Neural cell (in vitro differentiated cells): ENCODE measurements around the gene SLBP. TPM values are rescaled to one million over a fixed set of nuclear protein-coding genes. Genes with fewer than 3 reads are reported as not detected.

ENCODE experiments used
- H2AFZ ChIP-seq: fragments of 200-600, 300-800 bp; sonication (generic), shearing (Covaris generic); 2 replicates; pipeline ENCODE4 v1.6.0; 2014; ENCODE audit warnings: low read depth, mild to moderate bottlenecking, antibody characterized with exemption, low read length, moderate library complexity
- H3F3A ChIP-seq: fragments of 200-600 bp; shearing (Covaris generic); 2 replicates; pipeline ENCODE4 v1.6.1; 2016; ENCODE audit warnings: mild to moderate bottlenecking, moderate library complexity, mixed read lengths, antibody characterized with exemption, low read length; ENCODE audit not compliant: insufficient read depth, poor library complexity, severe bottlenecking
- H3K27ac ChIP-seq: fragments of 200-600, 300-800 bp; sonication (generic), shearing (Covaris generic); 2 replicates; pipeline ENCODE4 v1.5.1; 2014; ENCODE audit warnings: mild to moderate bottlenecking, low read length, moderate library complexity
- H3K27me3 ChIP-seq: fragments of 300-800, 200-600 bp; sonication (generic), shearing (Covaris generic); 2 replicates; pipeline ENCODE4 v1.6.0; 2014; ENCODE audit warnings: mild to moderate bottlenecking, low read depth, low read length, moderate library complexity; ENCODE audit not compliant: insufficient read depth
- H3K36me3 ChIP-seq: fragments of 300-800, 200-600 bp; sonication (generic), shearing (Covaris generic); 2 replicates; pipeline ENCODE4 v1.5.1; 2014; ENCODE audit warnings: mild to moderate bottlenecking, antibody characterized with exemption, low read length, moderate library complexity; ENCODE audit not compliant: insufficient read depth
- H3K4me2 ChIP-seq: fragments of 300-800, 200-600 bp; sonication (generic), shearing (Covaris generic); 2 replicates; pipeline ENCODE4 v1.6.0; 2014; ENCODE audit warnings: mild to moderate bottlenecking, low read length
- H3K4me3 ChIP-seq: fragments of 300-800, 200-600 bp; sonication (generic), shearing (Covaris generic); 2 replicates; pipeline ENCODE4 v1.5.1; 2014; ENCODE audit warnings: mild to moderate bottlenecking, low read length, moderate library complexity
- H3K79me2 ChIP-seq: fragments of 200-600 bp; shearing (Covaris generic); replicated peaks from 2 replicates; pipeline ENCODE4 v1.6.0; 2014; ENCODE audit warnings: mild to moderate bottlenecking, low read length, moderate library complexity; ENCODE audit not compliant: insufficient read depth
- H3K9ac ChIP-seq: fragments of 300-800, 200-600 bp; sonication (generic), shearing (Covaris generic); 2 replicates; pipeline ENCODE4 v1.6.1; 2016; ENCODE audit warnings: mild to moderate bottlenecking, low read length, mixed read lengths
- H3K9me2 ChIP-seq: fragments of 200-600 bp; shearing (Covaris generic); 2 replicates; pipeline ENCODE4 v1.6.1; 2016; ENCODE audit warnings: mild to moderate bottlenecking, low read length, mixed read lengths; ENCODE audit not compliant: insufficient read depth
- H3K9me3 ChIP-seq: fragments of 200-600, 300-800 bp; sonication (generic), shearing (Covaris generic); 2 replicates; pipeline ENCODE4 v1.6.1; 2016; ENCODE audit warnings: mild to moderate bottlenecking, mixed run types, low read length, moderate library complexity, mixed read lengths
- H4K20me1 ChIP-seq: fragments of 200-600 bp; shearing (Covaris generic); 2 replicates; pipeline ENCODE4 v1.6.1; 2016; ENCODE audit warnings: mild to moderate bottlenecking, mixed run types; ENCODE audit not compliant: insufficient read depth
- CTCF ChIP-seq: fragments of 450-650 bp; IDR thresholded peaks from 2 replicates; pipeline ENCODE4 v1.5.1; 2014; ENCODE audit warnings: antibody characterized with exemption, mild to moderate bottlenecking, moderate library complexity; ENCODE audit not compliant: poor library complexity, severe bottlenecking
- EP300 ChIP-seq: fragments of 450-650 bp; conservative IDR thresholded peaks from 2 replicates; pipeline ENCODE4 v1.6.1; 2014; ENCODE audit warnings: antibody characterized with exemption, mild to moderate bottlenecking, moderate library complexity; ENCODE audit not compliant: poor library complexity, severe bottlenecking
- EZH2 ChIP-seq: fragments of 200-600, 300-800 bp; shearing (Covaris generic), sonication (generic); IDR thresholded peaks from 2 replicates; pipeline ENCODE4 v1.6.1; 2014; ENCODE audit warnings: antibody characterized with exemption, low read length, borderline replicate concordance, mild to moderate bottlenecking; ENCODE audit not compliant: insufficient read depth, poor library complexity, severe bottlenecking
- MXI1 ChIP-seq: fragments of 450-650 bp; conservative IDR thresholded peaks from 2 replicates; pipeline ENCODE4 v1.6.1; 2014; ENCODE audit warnings: antibody characterized with exemption, mild to moderate bottlenecking; ENCODE audit not compliant: poor library complexity, severe bottlenecking
- POLR2AphosphoS5 ChIP-seq: IDR thresholded peaks from 2 replicates; pipeline ENCODE4 v1.6.1; 2012
- RAD21 ChIP-seq: fragments of 450-650 bp; conservative IDR thresholded peaks from 2 replicates; pipeline ENCODE4 v1.6.1; 2014; ENCODE audit warnings: antibody characterized with exemption, mild to moderate bottlenecking, moderate library complexity
- SMC3 ChIP-seq: fragments of 450-650 bp; conservative IDR thresholded peaks from 2 replicates; pipeline ENCODE4 v1.6.1; 2014; ENCODE audit warnings: antibody characterized with exemption, mild to moderate bottlenecking, moderate library complexity; ENCODE audit not compliant: poor library complexity
- TAF1 ChIP-seq: IDR thresholded peaks from 2 replicates; pipeline ENCODE4 v1.6.1; 2012; ENCODE audit warnings: low read depth
- polyA plus RNA-seq: library from polyadenylated mRNA; depleted of rRNA; stranded (reverse); fragments of >200 nt; gene quantifications from 2 replicates; pipeline ENCODE4 v1.2.3, GENCODE V29; 2014
- TF ChIP-seq, protein P1 (sequence below): IDR thresholded peaks from 2 replicates; pipeline ENCODE4 v1.6.1; 2012; ENCODE audit warnings: borderline replicate concordance

Gene SLBP
- polyA plus RNA-seq, 1 donor from 2014 or later: 111 TPM

- H3K79me2 ChIP-seq: no peaks in the 10 kb centered on the region
- no peaks in the 10 kb centered on the region for H3K9me2 ChIP-seq
- H3K4me2 ChIP-seq: no peak overlapping the region
- no peak overlapping the region for H3K9ac ChIP-seq
- no peak overlapping the region for H2AFZ ChIP-seq
- H3K9me3 ChIP-seq: no peaks in the 10 kb centered on the region
- no peaks in the 10 kb centered on the region for H4K20me1 ChIP-seq
- TF ChIP-seq EZH2: no peak
- no peak overlapping the region for H3K4me3 ChIP-seq
- H3K36me3 ChIP-seq: no peaks in the 10 kb centered on the region
- H3K27me3 ChIP-seq: peaks cover 15% of the 10 kb centered on the region
- no peak overlapping the region for H3K27ac ChIP-seq
- no peaks in the 10 kb centered on the region for H3F3A ChIP-seq
Measured at GRCh38 chr4:1685235-1686150, 26.6 kb downstream of the SLBP start.

DNA sequence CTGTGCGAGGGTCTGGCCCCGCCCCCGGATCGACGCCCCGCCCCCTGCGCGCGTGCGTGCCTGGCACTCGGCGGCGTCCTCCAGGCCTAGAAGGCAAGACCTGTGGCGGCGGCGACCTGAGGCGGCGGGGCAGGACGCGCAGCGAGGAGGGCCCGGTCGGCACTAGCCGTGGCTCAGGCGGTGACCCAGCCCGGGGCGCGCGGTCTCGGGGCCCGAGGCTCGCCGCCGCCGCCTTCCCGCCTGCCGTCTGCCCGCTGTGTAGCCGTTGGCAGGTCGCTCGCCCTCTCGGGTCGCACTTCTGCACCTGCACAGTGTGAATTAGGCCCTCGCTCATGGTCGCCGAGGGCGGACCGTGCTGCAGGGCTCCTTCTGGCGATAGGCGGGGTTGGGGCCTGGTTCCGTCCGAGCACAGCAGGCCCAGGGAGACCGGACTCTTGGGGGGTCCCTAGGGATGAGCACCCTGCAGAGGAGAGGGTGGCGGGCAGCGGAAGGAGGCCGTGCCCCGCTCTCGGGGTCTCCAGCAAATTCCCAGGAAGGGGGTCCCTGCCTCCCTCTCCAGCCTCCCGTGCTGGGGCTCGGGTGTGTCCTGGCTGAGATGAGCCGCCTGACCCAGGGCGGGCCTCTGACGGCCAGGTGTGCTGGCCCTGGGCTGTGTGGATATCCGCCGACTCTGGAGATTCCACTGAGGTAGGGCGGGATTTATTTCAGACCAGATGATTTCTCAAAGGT, 27.4 kb downstream of the SLBP start:
- Histone ChIP-seq H2AFZ (no peak overlapping the region), H3K4me3 (no peak overlapping the region), H3K27me3 (peaks cover 15% of the 10 kb centered on the region), H3K9ac (no peak overlapping the region), H3K27ac (no peak overlapping the region), H3K4me2 (no peak overlapping the region), H3K9me3 (no peaks in the 10 kb centered on the region), H3K9me2 (no peaks in the 10 kb centered on the region), H3K79me2 (no peaks in the 10 kb centered on the region), H3F3A (no peaks in the 10 kb centered on the region), H3K36me3 (no peaks in the 10 kb centered on the region), H4K20me1 (no peaks in the 10 kb centered on the region)
- TF ChIP-seq MXI1 (no peak), TAF1 (no peak), RAD21 (no peak), EZH2 (no peak), POLR2AphosphoS5 (no peak), CTCF (no peak), EP300 (no peak), SMC3 (no peak)
- TF ChIP-seq, protein P1, sequence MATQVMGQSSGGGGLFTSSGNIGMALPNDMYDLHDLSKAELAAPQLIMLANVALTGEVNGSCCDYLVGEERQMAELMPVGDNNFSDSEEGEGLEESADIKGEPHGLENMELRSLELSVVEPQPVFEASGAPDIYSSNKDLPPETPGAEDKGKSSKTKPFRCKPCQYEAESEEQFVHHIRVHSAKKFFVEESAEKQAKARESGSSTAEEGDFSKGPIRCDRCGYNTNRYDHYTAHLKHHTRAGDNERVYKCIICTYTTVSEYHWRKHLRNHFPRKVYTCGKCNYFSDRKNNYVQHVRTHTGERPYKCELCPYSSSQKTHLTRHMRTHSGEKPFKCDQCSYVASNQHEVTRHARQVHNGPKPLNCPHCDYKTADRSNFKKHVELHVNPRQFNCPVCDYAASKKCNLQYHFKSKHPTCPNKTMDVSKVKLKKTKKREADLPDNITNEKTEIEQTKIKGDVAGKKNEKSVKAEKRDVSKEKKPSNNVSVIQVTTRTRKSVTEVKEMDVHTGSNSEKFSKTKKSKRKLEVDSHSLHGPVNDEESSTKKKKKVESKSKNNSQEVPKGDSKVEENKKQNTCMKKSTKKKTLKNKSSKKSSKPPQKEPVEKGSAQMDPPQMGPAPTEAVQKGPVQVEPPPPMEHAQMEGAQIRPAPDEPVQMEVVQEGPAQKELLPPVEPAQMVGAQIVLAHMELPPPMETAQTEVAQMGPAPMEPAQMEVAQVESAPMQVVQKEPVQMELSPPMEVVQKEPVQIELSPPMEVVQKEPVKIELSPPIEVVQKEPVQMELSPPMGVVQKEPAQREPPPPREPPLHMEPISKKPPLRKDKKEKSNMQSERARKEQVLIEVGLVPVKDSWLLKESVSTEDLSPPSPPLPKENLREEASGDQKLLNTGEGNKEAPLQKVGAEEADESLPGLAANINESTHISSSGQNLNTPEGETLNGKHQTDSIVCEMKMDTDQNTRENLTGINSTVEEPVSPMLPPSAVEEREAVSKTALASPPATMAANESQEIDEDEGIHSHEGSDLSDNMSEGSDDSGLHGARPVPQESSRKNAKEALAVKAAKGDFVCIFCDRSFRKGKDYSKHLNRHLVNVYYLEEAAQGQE: no peak
